Neural progenitor cell (in vitro differentiated cells): ENCODE measurements around the gene PTPRN2. TPM values are rescaled to one million over a fixed set of nuclear protein-coding genes. Genes with fewer than 3 reads are reported as not detected.

Experiments
- DNase-seq: peaks from one replicate; pipeline ENCODE4 v3.0.0-alpha.2; 2016; ENCODE audit warnings: low spot score
- H2AFZ ChIP-seq: fragments of 200-600 bp; sonication (generic); replicated peaks from 2 replicates; pipeline ENCODE4 v1.6.1; 2016; ENCODE audit warnings: antibody characterized with exemption
- H3F3A ChIP-seq: fragments of 200-600 bp; sonication (generic); 2 replicates; pipeline ENCODE4 v1.6.1; 2016; ENCODE audit warnings: antibody characterized with exemption, low read depth
- H3K27ac ChIP-seq: fragments of 200-600 bp; sonication (generic); 2 replicates; pipeline ENCODE4 v1.5.1; 2016; ENCODE audit warnings: mild to moderate bottlenecking
- H3K27me3 ChIP-seq: fragments of 200-600 bp; sonication (generic); 2 replicates; pipeline ENCODE4 v1.6.1; 2016; ENCODE audit warnings: mild to moderate bottlenecking, moderate library complexity
- H3K36me3 ChIP-seq: fragments of 200-600 bp; sonication (generic); 2 replicates; pipeline ENCODE4 v1.5.1; 2016
- H3K4me1 ChIP-seq: fragments of 200-600 bp; sonication (generic); 2 replicates; pipeline ENCODE4 v1.6.1; 2016; ENCODE audit warnings: mixed run types
- H3K4me2 ChIP-seq: fragments of 200-600 bp; sonication (generic); 2 replicates; pipeline ENCODE4 v1.6.1; 2016
- H3K4me3 ChIP-seq: fragments of 200-600 bp; sonication (generic); 2 replicates; pipeline ENCODE4 v1.5.1; 2016
- H3K79me2 ChIP-seq: fragments of 200-600 bp; sonication (generic); 2 replicates; pipeline ENCODE4 v1.6.1; 2016; ENCODE audit warnings: low read depth
- H3K9ac ChIP-seq: fragments of 200-600 bp; sonication (generic); 2 replicates; pipeline ENCODE4 v1.6.1; 2016
- H3K9me3 ChIP-seq: fragments of 200-600 bp; sonication (generic); 2 replicates; pipeline ENCODE4 v1.5.1; 2016; ENCODE audit warnings: low read depth
- H4K20me1 ChIP-seq: fragments of 200-600 bp; sonication (generic); 2 replicates; pipeline ENCODE4 v1.6.1; 2016; ENCODE audit warnings: low read depth
- H3K27ac Mint-ChIP-seq: 3 replicates; pipeline ENCODE4 v1.8.0; 2021; ENCODE audit warnings: mixed read lengths
- H3K27me3 Mint-ChIP-seq: 2 replicates; pipeline ENCODE4 v1.8.0; 2022; ENCODE audit warnings: low read depth, mild to moderate bottlenecking, inconsistent platforms, moderate library complexity, mixed read lengths; ENCODE audit not compliant: insufficient read depth
- H3K36me3 Mint-ChIP-seq: 3 replicates; pipeline ENCODE4 v1.8.0; 2021; ENCODE audit warnings: mixed read lengths
- H3K4me1 Mint-ChIP-seq: 3 replicates; pipeline ENCODE4 v1.8.0; 2021; ENCODE audit warnings: mixed read lengths
- H3K4me3 Mint-ChIP-seq: 3 replicates; pipeline ENCODE4 v1.8.0; 2021; ENCODE audit warnings: mild to moderate bottlenecking, moderate library complexity, mixed read lengths
- H3K9me3 Mint-ChIP-seq: 3 replicates; pipeline ENCODE4 v1.8.0; 2020; ENCODE audit warnings: mixed read lengths
- EZH2 ChIP-seq: fragments of 200-600 bp; sonication (generic); IDR thresholded peaks from 2 replicates; pipeline ENCODE4 v1.6.1; 2017; ENCODE audit warnings: antibody characterized with exemption, mild to moderate bottlenecking, moderate library complexity
- EZH2phosphoT487 ChIP-seq: fragments of 200-600 bp; sonication (generic); IDR thresholded peaks from 2 replicates; pipeline ENCODE4 v1.6.1; 2017; ENCODE audit warnings: antibody characterized with exemption
- total RNA-seq: library from RNA; depleted of rRNA; stranded (reverse); fragments of >200 nt; gene quantifications from 2 replicates; pipeline ENCODE4 v1.2.3, GENCODE V29; 2015; ENCODE audit warnings: low replicate concordance
- TF ChIP-seq, protein P1 (sequence below): fragments of 200-600 bp; sonication (generic); IDR thresholded peaks from 2 replicates; pipeline ENCODE4 v1.5.1; 2017; ENCODE audit warnings: antibody characterized with exemption, mild to moderate bottlenecking

The PTPRN2 gene
- total RNA-seq, 1 donor from 2014 or later: 3.0 TPM

DNA sequence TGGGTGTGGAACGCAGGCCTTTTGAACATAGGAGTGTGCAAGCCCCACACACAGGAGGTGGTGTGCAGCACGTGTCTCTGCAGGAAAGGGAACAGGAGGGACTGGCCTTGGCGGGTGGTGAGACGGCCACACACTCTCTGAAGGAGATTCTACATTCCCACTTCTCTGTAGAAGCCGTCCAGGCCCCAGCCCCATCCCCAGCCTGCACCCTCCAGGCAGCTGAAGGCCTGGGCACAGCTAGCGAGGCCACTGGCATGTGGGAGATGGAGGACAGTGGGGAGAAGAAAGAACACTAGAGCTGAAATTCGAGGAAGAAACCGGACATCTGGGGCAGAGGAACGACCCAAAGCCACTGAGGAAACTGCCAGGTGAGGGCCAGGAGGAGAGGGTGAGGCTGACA, 743.5 kb downstream of the PTPRN2 start:
- Histone ChIP-seq H3K27me3 (no peaks in the 10 kb centered on the region), H4K20me1 (no peaks in the 10 kb centered on the region), H3K4me3 (no peak overlapping the region), H3K9me3 (no peaks in the 10 kb centered on the region), H3K4me2 (no peak overlapping the region), H3K79me2 (no peaks in the 10 kb centered on the region), H3F3A (peaks cover 37% of the 10 kb centered on the region), H3K9ac (no peak overlapping the region), H3K27ac (no peak overlapping the region), H3K4me1 (peaks cover 34% of the 10 kb centered on the region), H2AFZ (no peak overlapping the region), H3K36me3 (no peaks in the 10 kb centered on the region)
- Mint-ChIP-seq H3K9me3 (peaks cover 6% of the 10 kb centered on the region), H3K4me1 (peaks cover 40% of the 10 kb centered on the region), H3K27me3 (peaks cover 6% of the 10 kb centered on the region), H3K27ac (peak overlapping the region; percentile 90), H3K4me3 (no peak overlapping the region), H3K36me3 (no peaks in the 10 kb centered on the region)
- TF ChIP-seq EZH2phosphoT487 (no peak), EZH2 (no peak)
- TF ChIP-seq, protein P1, sequence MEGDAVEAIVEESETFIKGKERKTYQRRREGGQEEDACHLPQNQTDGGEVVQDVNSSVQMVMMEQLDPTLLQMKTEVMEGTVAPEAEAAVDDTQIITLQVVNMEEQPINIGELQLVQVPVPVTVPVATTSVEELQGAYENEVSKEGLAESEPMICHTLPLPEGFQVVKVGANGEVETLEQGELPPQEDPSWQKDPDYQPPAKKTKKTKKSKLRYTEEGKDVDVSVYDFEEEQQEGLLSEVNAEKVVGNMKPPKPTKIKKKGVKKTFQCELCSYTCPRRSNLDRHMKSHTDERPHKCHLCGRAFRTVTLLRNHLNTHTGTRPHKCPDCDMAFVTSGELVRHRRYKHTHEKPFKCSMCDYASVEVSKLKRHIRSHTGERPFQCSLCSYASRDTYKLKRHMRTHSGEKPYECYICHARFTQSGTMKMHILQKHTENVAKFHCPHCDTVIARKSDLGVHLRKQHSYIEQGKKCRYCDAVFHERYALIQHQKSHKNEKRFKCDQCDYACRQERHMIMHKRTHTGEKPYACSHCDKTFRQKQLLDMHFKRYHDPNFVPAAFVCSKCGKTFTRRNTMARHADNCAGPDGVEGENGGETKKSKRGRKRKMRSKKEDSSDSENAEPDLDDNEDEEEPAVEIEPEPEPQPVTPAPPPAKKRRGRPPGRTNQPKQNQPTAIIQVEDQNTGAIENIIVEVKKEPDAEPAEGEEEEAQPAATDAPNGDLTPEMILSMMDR: no peak
- DNase-seq: no peak

GRCh38 chr7:157843336-157844140, 744.1 kb downstream of the PTPRN2 start:
- Histone ChIP-seq H3K9ac (no peak overlapping the region), H3K4me2 (no peak overlapping the region), H2AFZ (no peak overlapping the region), H3K4me3 (no peak overlapping the region), H3K9me3 (no peaks in the 10 kb centered on the region), H3K79me2 (no peaks in the 10 kb centered on the region), H3F3A (peaks cover 37% of the 10 kb centered on the region), H3K27ac (no peak overlapping the region), H3K27me3 (no peaks in the 10 kb centered on the region), H3K4me1 (peaks cover 34% of the 10 kb centered on the region), H4K20me1 (no peaks in the 10 kb centered on the region), H3K36me3 (no peaks in the 10 kb centered on the region)
- H3K27me3 Mint-ChIP-seq: peaks cover 6% of the 10 kb centered on the region
- H3K36me3 Mint-ChIP-seq: no peaks in the 10 kb centered on the region
- peaks cover 6% of the 10 kb centered on the region for H3K9me3 Mint-ChIP-seq
- no peak overlapping the region for H3K4me3 Mint-ChIP-seq
- H3K4me1 Mint-ChIP-seq: peaks cover 40% of the 10 kb centered on the region
- H3K27ac Mint-ChIP-seq: peak overlapping the region; percentile 84
- DNase-seq: no peak
- no peak for TF ChIP-seq EZH2phosphoT487

DNA sequence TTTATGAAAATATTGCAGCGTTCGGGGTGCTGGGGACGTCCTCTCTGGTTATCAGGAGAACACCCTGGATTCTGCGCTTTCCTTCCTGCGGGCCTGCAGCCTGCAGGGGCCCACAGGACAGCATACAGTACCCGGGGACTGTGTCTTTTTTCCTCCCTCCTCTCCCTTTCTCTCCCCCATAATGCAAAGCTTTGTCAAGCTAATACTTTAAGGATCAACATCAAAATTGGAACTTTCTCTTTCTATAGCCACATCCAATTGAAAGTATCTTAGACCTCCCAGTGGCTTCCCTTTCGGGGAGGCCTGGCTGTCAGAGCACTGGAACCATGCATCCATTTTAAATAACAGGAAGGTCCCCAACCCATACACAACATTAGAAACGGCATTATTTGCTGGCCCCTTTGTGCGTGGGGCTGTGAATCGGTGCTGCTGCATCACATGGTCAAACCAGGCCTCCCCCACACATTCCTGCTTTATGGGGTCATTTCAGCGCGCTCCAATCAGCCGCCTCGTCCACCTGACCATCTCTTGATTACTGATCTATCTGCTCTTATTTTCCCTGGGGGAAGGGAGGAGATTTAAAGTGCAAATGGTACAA, 745.8 kb downstream of the PTPRN2 start:
- peaks cover 34% of the 10 kb centered on the region for H3K4me1 ChIP-seq
- no peak for TF ChIP-seq EZH2phosphoT487
- TF ChIP-seq EZH2: no peak
- TF ChIP-seq, protein P1: no peak
- Mint-ChIP-seq H3K4me3 (peak overlapping the region; percentile 73), H3K27ac (peak overlapping the region; percentile 100), H3K27me3 (peaks cover 10% of the 10 kb centered on the region), H3K9me3 (peaks cover 8% of the 10 kb centered on the region), H3K36me3 (no peaks in the 10 kb centered on the region), H3K4me1 (peaks cover 40% of the 10 kb centered on the region)
- H3K36me3 ChIP-seq: no peaks in the 10 kb centered on the region
- H3K9me3 ChIP-seq: no peaks in the 10 kb centered on the region
- H3K27ac ChIP-seq: peak overlapping the region; percentile 85
- no peak overlapping the region for H3K4me3 ChIP-seq
- no peak overlapping the region for H3K9ac ChIP-seq
- H2AFZ ChIP-seq: peak overlapping the region; percentile 48
- H3K79me2 ChIP-seq: no peaks in the 10 kb centered on the region
- H3F3A ChIP-seq: peaks cover 37% of the 10 kb centered on the region
- H4K20me1 ChIP-seq: no peaks in the 10 kb centered on the region
- peak; percentile 37 for DNase-seq
- peak overlapping the region; percentile 45 for H3K4me2 ChIP-seq
- no peaks in the 10 kb centered on the region for H3K27me3 ChIP-seq
